GM12864 (cell line): Measurements from ENCODE around the gene PHF21A.

Experiments
- DNase-seq: peaks from one replicate; pipeline ENCODE4 v3.0.0-alpha.2; 2011; ENCODE audit warnings: low read depth
- H3K4me3 ChIP-seq: 2 replicates; pipeline ENCODE4 v1.5.1; 2011; ENCODE audit warnings: mild to moderate bottlenecking, low read depth, low read length, control low read depth
- CTCF ChIP-seq: IDR thresholded peaks from 2 replicates; pipeline ENCODE4 v1.5.1; 2011; ENCODE audit warnings: low read depth, mild to moderate bottlenecking, moderate library complexity, low read length, control low read depth, inconsistent platforms; ENCODE audit errors: missing control alignments

Gene PHF21A

GRCh38 chr11:45934580-45935318 lies 186.5 kb downstream of the PHF21A start:
- no peak for DNase-seq
- H3K4me3 ChIP-seq = no peak overlapping the region
- no peak for TF ChIP-seq CTCF

GRCh38 chr11:45933846-45934579 lies 187.2 kb downstream of the PHF21A start:
- DNase-seq = no peak
- no peak for TF ChIP-seq CTCF
- H3K4me3 ChIP-seq = no peak overlapping the region

GRCh38 chr11:45933131-45933831 lies 188.0 kb downstream of the PHF21A start:
- DNase-seq = no peak
- no peak overlapping the region for H3K4me3 ChIP-seq
- no peak for TF ChIP-seq CTCF

GRCh38 chr11:45932217-45932616 lies 189.0 kb downstream of the PHF21A start:
- no peak overlapping the region for H3K4me3 ChIP-seq

GRCh38 chr11:45931739-45932138 lies 189.5 kb downstream of the PHF21A start:
- no peak overlapping the region for H3K4me3 ChIP-seq
- no peak for TF ChIP-seq CTCF
- no peak for DNase-seq

More at GRCh38 chr11:45932217-45932616, 189.0 kb downstream of the PHF21A start:
- no peak for DNase-seq
- no peak for TF ChIP-seq CTCF

GRCh38 chr11:45930951-45931570 lies 190.2 kb downstream of the PHF21A start:
- TF ChIP-seq CTCF = no peak
- DNase-seq = no peak

More at GRCh38 chr11:45930951-45931570, 190.2 kb downstream of the PHF21A start:
- no peak overlapping the region for H3K4me3 ChIP-seq
